Embryonic facial prominence (tissue), 1 donor: ENCODE data around the gene LYPD6B.
"Not testable (repeated sequence)": the region's sequence is repeated elsewhere in the genome, so short reads cannot be mapped to it uniquely, and the experiment has no call there.

Experiments
- DNase-seq: peaks from one replicate; pipeline ENCODE4 v3.0.0-alpha.2; 2016; ENCODE audit errors: extremely low spot score

LYPD6B gene

DNA sequence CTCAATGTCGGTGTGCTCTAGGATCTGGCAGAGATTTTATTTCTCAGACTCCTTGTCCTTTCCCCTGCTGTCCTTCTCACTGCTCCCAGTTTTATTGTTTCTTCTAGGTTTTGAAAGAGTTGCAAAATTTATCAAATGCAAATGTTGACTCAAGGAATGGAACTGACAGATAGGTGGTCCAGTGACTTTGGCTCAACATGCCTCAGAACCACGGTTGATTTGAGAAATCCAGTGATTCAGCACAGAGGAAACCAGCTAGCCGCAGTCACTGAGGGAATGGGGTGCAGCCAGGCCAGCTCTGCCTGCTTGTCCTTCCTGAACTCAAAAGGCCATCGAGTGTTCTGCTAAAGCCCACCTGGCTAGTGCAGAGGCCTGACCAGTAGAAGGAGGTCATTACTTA lies 166.2 kb downstream of the LYPD6B start:
- DNase-seq: no peak

GRCh38 chr2:149205143-149205542 lies 166.6 kb downstream of the LYPD6B start:
- no peak for DNase-seq

GRCh38 chr2:149213764-149214493 lies 175.4 kb downstream of the LYPD6B start:
- DNase-seq: no peak

DNA sequence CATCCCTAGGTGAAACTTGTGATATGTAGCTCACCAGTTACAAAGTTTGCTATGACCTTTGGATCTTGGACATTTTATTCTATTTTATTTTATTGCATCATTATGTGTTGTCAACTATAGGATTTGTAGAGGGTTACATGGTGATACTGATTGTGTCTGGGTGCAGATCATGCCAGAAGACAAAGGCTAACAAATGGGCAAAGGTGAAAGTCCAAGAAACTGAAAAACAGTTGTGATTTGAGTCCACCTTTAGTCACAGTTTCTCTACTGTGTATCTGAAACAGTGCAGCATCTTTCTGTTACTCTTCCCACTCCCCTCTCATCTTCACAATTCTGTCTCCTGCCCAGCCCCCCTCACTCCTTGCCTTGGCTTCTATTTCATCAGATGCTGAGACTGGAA lies 180.0 kb downstream of the LYPD6B start:
- no peak for DNase-seq

- DNase-seq: no peak
These were observed 181.4 kb downstream of the LYPD6B start for GRCh38 chr2:149219856-149220255.

- no peak for DNase-seq
These were observed 182.5 kb downstream of the LYPD6B start for GRCh38 chr2:149221002-149221401.

DNA sequence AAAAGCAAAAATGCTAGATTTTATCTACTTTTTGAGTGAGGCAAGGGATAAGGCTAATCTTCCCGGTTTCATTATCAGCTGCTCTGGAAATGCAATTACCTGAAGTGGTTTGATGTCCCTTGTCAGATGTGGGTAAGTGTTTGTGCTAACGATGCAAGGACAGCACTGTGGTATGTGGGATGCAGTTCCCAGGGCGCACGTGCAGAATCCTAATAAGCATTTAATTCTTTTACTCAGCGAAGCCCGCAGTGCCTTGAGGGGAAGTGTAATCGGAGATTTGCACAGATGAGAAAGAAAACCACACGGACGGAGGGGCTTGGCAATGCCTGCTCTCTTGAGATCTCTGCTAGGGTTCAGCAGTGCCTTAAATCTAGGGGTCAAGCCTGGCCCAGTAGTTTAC lies 183.4 kb downstream of the LYPD6B start:
- peak; percentile 22 for DNase-seq

DNA sequence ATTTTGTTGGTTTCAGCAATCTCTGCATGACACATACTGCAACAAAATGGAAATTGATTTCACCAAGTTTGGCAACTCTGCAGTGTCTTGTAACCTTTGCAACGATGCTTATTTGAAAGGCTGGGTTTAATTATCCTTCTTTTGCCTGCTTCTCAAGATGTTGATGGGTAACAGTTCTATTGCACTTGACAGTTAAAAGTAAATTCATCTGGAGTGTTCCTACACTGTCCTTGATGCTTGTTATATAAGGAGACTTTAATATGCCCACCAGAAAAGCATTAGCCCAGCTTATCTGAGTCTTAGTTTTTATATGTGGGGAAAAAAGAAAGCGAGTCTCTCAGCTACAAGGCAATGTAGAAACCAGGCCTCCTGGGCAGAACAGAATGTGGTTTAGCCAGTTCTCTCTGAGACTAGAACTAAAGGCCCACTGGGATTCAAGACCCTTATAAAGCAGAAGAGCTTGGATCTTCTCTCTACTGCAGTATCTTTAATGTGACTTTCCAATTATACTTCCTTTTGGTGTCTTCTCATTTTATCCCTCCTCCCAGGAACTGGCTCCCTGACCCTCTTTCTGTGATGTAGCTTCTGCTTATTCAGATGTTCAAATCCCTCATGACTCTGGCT lies 185.1 kb downstream of the LYPD6B start:
- no peak for DNase-seq

DNA sequence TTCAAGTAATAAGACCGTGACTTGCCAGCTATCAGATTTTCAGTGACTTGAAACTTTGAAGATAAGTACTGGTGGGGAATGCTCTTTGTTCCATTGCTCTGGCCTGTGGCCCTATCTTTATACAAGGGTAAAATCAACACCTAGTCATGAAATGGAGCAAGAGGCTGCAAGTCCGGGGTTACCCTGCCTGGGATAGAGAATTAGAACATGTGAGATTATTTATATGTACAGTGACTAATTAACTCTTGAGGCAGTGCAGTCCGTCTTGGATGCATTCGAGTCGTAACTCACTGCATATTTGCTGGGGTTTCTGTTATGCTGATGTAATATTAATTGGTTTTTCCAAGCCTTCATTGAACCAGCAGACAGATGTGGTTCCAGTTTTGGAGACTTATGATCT lies 186.0 kb downstream of the LYPD6B start:
- no peak for DNase-seq

- no peak for DNase-seq
These were observed 186.9 kb downstream of the LYPD6B start for GRCh38 chr2:149225446-149225845.

- no peak for DNase-seq
These were observed 188.3 kb downstream of the LYPD6B start for GRCh38 chr2:149226790-149227189.

DNA sequence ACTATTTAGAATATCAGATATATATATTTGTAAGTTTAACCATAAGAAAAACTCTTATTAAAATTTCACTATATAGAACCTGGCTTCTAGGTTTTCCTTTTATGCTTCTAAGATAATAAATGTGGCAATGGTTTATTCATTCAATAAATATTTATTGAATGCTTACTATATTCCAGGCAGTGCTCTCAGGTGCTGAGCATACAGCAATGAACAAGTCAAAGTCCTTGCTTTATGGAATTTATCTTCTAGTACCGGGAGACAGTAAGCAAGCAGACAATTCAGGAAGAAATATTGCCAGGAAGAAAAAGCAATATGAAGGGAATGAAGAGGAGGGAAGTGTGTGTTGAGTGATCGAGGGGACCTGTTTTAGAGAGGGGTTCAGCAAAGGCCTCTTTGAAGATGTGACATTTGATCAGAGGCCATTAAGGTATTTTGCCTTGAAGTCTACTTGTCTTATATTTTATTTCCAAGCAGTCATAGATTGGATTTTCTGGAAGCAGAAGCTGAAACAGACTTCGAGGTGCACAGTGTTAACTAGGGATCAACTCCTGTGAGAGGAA lies 197.4 kb downstream of the LYPD6B start:
- DNase-seq: no peak

DNA sequence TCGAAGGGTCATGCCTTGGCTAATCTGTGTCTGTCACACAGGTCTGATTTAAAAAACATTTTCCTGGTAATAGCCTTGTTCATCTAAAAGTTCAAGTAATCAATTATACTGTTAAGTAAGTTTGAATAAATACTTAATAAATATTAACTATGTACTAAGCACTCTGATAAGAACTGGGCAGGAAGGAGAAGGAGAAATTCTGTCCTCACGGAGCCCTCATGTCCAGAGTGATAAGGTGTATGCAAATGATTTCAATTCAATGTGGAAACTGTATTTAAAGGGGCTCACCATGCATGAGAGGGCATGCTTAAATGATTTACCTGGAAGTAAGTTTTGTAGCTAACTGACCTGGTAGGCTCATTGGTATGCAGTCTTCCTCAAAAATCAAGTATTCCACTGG lies 197.9 kb downstream of the LYPD6B start:
- no peak for DNase-seq

DNA sequence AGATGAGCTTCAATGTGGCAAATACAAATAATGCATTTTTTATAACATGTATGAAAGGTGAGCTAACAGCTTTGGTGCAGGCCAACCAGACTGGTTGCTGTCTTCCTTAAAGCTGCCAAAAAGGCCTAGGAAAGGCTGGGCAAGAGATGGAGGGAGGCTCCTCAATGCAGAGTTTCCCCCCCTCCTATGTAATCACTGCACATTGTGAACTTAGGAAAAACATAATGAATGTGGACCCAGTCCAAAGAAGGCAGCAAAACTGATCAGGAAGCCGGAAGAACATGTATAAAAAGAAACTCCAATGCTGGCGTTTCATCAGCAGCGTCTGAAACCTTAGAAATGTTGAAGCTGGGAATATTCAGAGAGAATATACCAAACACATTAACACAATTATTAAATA lies 207.7 kb downstream of the LYPD6B start:
- no peak for DNase-seq

- not testable (repeated sequence) for DNase-seq
These were observed 212.9 kb downstream of the LYPD6B start for GRCh38 chr2:149251436-149251835.

DNA sequence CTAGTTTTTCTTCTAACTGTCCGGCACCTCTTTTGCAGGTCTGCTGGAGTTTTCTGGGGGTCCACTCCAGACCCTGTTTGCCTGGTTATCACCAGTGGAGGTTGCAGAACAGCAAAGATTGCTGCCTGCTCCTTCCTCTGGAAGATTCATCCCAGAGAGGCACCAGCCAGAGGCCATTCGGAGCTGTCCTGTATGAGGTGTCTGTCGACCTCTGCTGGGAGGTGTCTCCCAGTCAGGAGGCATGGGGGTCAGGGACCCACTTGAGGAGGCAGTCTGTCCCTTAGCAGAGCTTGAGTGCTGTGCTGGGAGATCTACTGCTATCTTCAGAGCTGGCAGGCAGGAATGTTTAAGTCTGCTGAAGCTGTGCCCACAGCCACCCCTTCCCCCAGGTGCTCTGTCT lies 218.4 kb downstream of the LYPD6B start:
- DNase-seq: not testable (repeated sequence)

DNA sequence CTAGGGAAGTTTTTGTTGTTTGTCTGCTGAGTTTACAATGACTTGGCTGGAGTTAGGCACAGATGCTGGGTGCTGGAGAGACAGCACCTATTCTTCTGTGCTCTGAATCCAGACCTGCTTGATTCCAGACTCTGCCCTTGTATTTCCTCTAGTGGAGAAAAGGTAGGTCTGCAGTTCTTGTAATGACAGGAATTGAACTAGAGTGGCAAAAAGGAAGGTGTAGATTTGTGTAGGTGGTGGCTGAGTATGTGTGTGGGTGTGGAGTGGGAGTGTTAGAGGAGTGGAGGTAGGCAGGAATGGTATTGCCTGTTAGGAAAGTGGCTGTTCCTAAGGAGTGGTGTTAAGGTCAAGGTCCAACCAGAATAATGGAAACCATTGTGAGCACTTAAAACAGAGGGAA lies 220.0 kb downstream of the LYPD6B start:
- no peak for DNase-seq

DNA sequence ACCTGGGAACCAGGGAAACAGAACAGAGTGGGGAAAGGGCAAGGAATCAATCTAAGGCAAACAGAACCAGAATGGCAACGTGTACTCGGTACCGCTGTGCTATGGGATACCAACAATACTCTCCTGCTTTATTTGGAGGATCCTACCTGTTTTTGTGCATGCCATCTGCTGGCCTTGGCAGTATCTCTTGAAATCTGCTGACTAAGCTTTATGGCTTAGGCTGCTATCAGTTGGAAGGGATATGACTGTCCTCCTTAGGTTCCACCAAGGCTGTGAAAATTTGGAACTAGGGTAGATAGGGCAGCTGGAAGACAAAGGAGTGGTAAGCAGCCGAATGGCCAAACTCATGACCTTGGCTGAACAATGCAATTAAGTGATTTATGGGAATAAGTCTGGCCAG lies 220.6 kb downstream of the LYPD6B start:
- no peak for DNase-seq

GRCh38 chr2:149261692-149262091 lies 223.2 kb downstream of the LYPD6B start:
- no peak for DNase-seq
